GM19099 (cell line): ENCODE results near the gene ARG2.

Source experiments
- POLR2A ChIP-seq: IDR thresholded peaks from 3 replicates; pipeline ENCODE4 v1.6.1; 2011; ENCODE audit warnings: low read depth; ENCODE audit not compliant: insufficient read length; ENCODE audit errors: extremely low read depth

ARG2 gene

GRCh38 chr14:67619446-67620216 lies at the start of gene ARG2:
TSS of gene ARG2 (plus strand) at chr14:67619920. CDS start at chr14:67619978, 58 bp downstream.
- TF ChIP-seq POLR2A: peak; percentile 27

GRCh38 chr14:67570453-67570852 lies 49.3 kb upstream of the ARG2 start:
- TF ChIP-seq POLR2A: no peak

GRCh38 chr14:67571275-67571990 lies 48.3 kb upstream of the ARG2 start:
- no peak for TF ChIP-seq POLR2A

GRCh38 chr14:67571991-67572323 lies 47.8 kb upstream of the ARG2 start:
- no peak for TF ChIP-seq POLR2A

- TF ChIP-seq POLR2A: no peak
Measured at GRCh38 chr14:67572608-67573007, 47.1 kb upstream of the ARG2 start.

GRCh38 chr14:67573228-67574010 lies 46.3 kb upstream of the ARG2 start:
- no peak for TF ChIP-seq POLR2A

GRCh38 chr14:67574156-67574555 lies 45.6 kb upstream of the ARG2 start:
- TF ChIP-seq POLR2A: no peak

GRCh38 chr14:67574806-67575205 lies 44.9 kb upstream of the ARG2 start:
- TF ChIP-seq POLR2A: no peak

- TF ChIP-seq POLR2A: no peak
Measured at GRCh38 chr14:67575684-67576083, 44.0 kb upstream of the ARG2 start.

- TF ChIP-seq POLR2A: no peak
Measured at GRCh38 chr14:67576216-67576955, 43.3 kb upstream of the ARG2 start.

GRCh38 chr14:67577181-67577808 lies 42.4 kb upstream of the ARG2 start:
- TF ChIP-seq POLR2A: no peak

GRCh38 chr14:67577909-67578749 lies 41.6 kb upstream of the ARG2 start:
- TF ChIP-seq POLR2A: no peak

- TF ChIP-seq POLR2A: no peak
Measured at GRCh38 chr14:67579040-67579439, 40.7 kb upstream of the ARG2 start.

GRCh38 chr14:67579636-67580035 lies 40.1 kb upstream of the ARG2 start:
- no peak for TF ChIP-seq POLR2A
